Measurements from ENCODE around the gene ZNF398. TPM values are rescaled to one million over a fixed set of nuclear protein-coding genes. Genes with fewer than 3 reads are reported as not detected.

Gene ZNF398
- total RNA-seq, 1 experiment from 2014 or later = 62.1 TPM

DNA sequence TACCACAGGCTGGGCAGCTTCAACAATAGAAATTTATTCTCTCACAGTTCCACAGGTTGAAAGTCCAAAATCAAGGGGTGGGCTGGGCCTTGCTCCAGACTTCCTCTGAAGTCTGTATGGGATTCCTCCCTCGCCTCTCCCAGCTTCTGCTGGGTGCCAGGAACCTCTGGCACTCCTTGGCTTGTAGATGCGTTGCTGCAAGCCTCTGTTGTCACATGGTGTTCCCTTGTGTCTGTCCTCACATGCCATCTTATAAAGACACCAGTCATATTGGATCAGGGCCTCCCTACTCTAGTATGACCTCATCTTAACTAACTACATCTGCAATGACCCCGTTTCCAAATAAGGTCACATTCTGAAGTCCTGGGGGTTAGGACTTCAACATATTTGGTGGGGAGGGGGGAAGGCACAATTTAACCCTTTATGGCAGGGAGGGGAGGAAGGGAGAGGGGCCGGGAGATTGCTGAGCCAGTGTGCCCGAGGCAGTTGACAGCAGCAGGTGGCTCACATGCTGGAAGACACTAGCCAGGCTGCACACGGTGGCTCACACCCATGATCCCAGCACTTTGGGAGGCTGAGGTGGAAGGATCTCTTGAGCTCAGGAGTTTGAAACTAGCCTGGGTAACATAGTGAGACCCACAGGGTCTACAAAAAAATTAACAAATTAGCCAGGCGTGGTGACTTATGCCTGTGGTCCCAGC, 66.9 kb downstream of the ZNF398 start:
- Histone ChIP-seq H3K79me2 (ENCODE audit: insufficient read depth, low read length) (no peaks in the 10 kb centered on the region; the same call in 1 of the 2 replicates), H3K27ac (ENCODE audit: insufficient read length, low read depth, low read length) (no peak overlapping the region), H2AK5ac (ENCODE audit: insufficient read length, low read length) (no peak overlapping the region), H3K4me1 (ENCODE audit: insufficient read depth, low read length) (0 out of 2 replicates have a peak, but pooled peaks cover 2% of the 10 kb centered on the region), H3K4ac (ENCODE audit: low read depth, low read length) (no peak overlapping the region), H3K18ac (ENCODE audit: insufficient read length, low read depth, low read length) (no peak overlapping the region), H3K9me3 (ENCODE audit: control insufficient read depth, low read depth, low read length) (no peaks in the 10 kb centered on the region), H3K4me2 (ENCODE audit: insufficient read depth, insufficient read length, low read length) (no peak overlapping the region), H4K5ac (ENCODE audit: insufficient read length, low read depth, low read length) (no peak overlapping the region), H3K14ac (ENCODE audit: insufficient read depth, low read length) (no peak overlapping the region), H2BK20ac (ENCODE audit: low read depth, low read length, poor library complexity, severe bottlenecking) (no peak overlapping the region), H2BK120ac (ENCODE audit: low read depth, low read length, poor library complexity, severe bottlenecking) (no peak overlapping the region), H3K23ac (ENCODE audit: insufficient read length, low read depth, low read length) (no peak overlapping the region), H3K27me3 (ENCODE audit: insufficient read depth, low read length) (no peaks in the 10 kb centered on the region), H3K23me2 (ENCODE audit: insufficient read length, low read depth, low read length, poor library complexity, severe bottlenecking) (no peaks in the 10 kb centered on the region), H3T11ph (ENCODE audit: low read length) (no peak overlapping the region), H2BK15ac (ENCODE audit: low read depth, low read length) (no peak overlapping the region), H4K20me1 (ENCODE audit: control insufficient read depth, insufficient read depth, insufficient read length) (no peaks in the 10 kb centered on the region), H3K56ac (ENCODE audit: insufficient read length, low read depth, low read length) (no peak overlapping the region), H2BK12ac (ENCODE audit: insufficient read length, low read depth, low read length) (no peak overlapping the region), H2BK5ac (ENCODE audit: insufficient read length, low read length) (no peak overlapping the region), H3K79me1 (ENCODE audit: insufficient read depth, low read depth, low read length, poor library complexity, severe bottlenecking) (no peaks in the 10 kb centered on the region), H4K91ac (ENCODE audit: insufficient read length, low read depth, low read length) (no peak overlapping the region), H3K9ac (ENCODE audit: extremely low read depth, insufficient read length, low read length) (no peak overlapping the region), H2AFZ (ENCODE audit: low read length) (no peak overlapping the region), H4K8ac (replicated peaks; ENCODE audit: insufficient read length, low read depth, low read length) (no peak overlapping the region)
- DNase-seq = no peak
- Mint-ChIP-seq H3K36me3 (ENCODE audit: insufficient read depth in 1 of 3, low read depth in 3 of 3) (peaks cover 58 to 97% (median 90%) of the 10 kb centered on the region in 3 experiments), H3K27me3 (ENCODE audit: low read depth) (no peaks in the 10 kb centered on the region), H3K4me3 (no peak overlapping the region), H3K9me3 (no peaks in the 10 kb centered on the region), H3K27ac (no peak overlapping the region), H3K4me1 (peaks cover 19 to 20% of the 10 kb centered on the region in 2 experiments)
- TF ChIP-seq, protein P1, sequence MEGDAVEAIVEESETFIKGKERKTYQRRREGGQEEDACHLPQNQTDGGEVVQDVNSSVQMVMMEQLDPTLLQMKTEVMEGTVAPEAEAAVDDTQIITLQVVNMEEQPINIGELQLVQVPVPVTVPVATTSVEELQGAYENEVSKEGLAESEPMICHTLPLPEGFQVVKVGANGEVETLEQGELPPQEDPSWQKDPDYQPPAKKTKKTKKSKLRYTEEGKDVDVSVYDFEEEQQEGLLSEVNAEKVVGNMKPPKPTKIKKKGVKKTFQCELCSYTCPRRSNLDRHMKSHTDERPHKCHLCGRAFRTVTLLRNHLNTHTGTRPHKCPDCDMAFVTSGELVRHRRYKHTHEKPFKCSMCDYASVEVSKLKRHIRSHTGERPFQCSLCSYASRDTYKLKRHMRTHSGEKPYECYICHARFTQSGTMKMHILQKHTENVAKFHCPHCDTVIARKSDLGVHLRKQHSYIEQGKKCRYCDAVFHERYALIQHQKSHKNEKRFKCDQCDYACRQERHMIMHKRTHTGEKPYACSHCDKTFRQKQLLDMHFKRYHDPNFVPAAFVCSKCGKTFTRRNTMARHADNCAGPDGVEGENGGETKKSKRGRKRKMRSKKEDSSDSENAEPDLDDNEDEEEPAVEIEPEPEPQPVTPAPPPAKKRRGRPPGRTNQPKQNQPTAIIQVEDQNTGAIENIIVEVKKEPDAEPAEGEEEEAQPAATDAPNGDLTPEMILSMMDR (conservative IDR thresholded peaks at IDR 0.05) = no peak
- WGBS (ENCODE audit: extremely low coverage, insufficient read length, low lambda C conversion rate) = no CpG with 5 or more reads among the region's 7 CpGs

All from H9 (cell line).